Mucosa of stomach (tissue), 1 donor: ENCODE measurements around the gene THOP1.
"Not testable (repeated sequence)": the region's sequence is repeated elsewhere in the genome, so short reads cannot be mapped to it uniquely, and the experiment has no call there.

Experiments
- H3K27me3 ChIP-seq: one replicate; pipeline ENCODE4 v1.7.0; 2013; ENCODE audit warnings: mild to moderate bottlenecking, low read length; ENCODE audit not compliant: control insufficient read depth, insufficient read depth
- H3K36me3 ChIP-seq: one replicate; pipeline ENCODE4 v1.7.0; 2013; ENCODE audit warnings: low read length; ENCODE audit not compliant: control insufficient read depth, insufficient read depth
- H3K4me1 ChIP-seq: one replicate; pipeline ENCODE4 v1.7.0; 2013; ENCODE audit warnings: mild to moderate bottlenecking, low read length; ENCODE audit not compliant: control insufficient read depth, insufficient read depth
- H3K4me3 ChIP-seq: one replicate; pipeline ENCODE4 v1.7.0; 2013; ENCODE audit warnings: low read length
- H3K9ac ChIP-seq: one replicate; pipeline ENCODE4 v1.7.0; 2013; ENCODE audit warnings: mild to moderate bottlenecking, low read length, moderate library complexity
- H3K9me3 ChIP-seq: one replicate; pipeline ENCODE4 v1.7.0; 2013; ENCODE audit warnings: mild to moderate bottlenecking, low read length, moderate library complexity; ENCODE audit not compliant: control insufficient read depth
- donor health status: Pancreatic carcinoma.

Gene THOP1

DNA sequence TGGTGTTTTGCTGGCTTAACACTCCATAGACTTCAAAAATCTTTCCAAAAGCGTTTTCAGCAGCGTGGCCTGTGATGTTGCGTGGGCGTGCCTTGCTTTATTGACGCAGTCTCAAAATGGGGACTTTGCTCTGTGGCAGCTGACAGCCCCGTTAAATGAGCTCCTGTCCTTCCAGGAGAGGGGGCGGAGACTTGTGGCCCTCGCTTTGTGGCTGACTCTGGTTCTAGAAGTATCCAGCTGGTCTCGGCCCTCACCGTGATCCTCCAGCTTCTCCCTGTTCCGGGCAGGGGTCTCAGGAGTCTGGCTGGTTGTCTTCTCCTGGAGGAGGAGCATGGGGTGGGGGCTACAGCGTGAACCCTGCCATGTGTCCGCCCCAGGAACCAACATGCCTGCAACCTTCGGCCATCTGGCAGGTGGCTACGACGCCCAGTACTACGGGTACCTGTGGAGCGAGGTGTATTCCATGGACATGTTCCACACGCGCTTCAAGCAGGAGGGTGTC, 26.0 kb downstream of the THOP1 start:
- H3K9ac ChIP-seq = no peak overlapping the region
- no peaks in the 10 kb centered on the region for H3K4me1 ChIP-seq
- H3K36me3 ChIP-seq = no peaks in the 10 kb centered on the region
- no peak overlapping the region for H3K4me3 ChIP-seq
- H3K27me3 ChIP-seq = no peaks in the 10 kb centered on the region
- no peaks in the 10 kb centered on the region for H3K9me3 ChIP-seq

DNA sequence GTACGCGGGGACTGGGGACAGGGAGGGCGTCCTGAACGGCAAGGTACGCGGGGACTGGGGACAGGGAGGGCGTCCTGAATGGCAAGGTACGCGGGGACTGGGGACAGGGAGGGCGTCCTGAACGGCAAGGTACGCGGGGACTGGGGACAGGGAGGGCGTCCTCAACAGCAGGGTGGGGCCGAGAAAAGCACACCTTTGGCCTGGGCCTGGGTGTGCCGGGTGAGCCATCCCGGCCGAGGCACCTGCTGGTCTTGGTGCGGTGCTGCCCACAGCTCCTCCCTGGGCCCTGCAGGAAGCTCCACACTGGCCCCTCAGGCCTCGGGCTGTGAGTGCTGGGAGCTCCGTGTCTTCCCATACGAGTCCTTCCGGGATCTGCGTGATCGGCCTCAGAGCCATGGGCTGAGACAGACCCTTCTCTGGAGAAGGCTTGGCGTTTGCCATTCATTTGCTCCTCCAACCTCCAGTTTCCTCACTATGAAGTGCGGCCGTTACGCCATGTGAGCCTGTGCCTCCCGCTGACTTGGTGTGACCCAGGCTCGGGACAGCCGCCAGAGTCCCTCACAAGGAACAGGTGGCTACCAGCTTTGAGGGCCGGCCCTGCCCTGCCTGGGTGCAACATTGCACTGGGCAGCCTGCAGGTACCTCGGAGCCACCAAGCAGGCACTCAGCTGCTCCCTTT, 26.6 kb downstream of the THOP1 start:
- H3K36me3 ChIP-seq = no peaks in the 10 kb centered on the region
- no peaks in the 10 kb centered on the region for H3K4me1 ChIP-seq
- no peak overlapping the region for H3K4me3 ChIP-seq
- H3K27me3 ChIP-seq = no peaks in the 10 kb centered on the region
- H3K9ac ChIP-seq = no peak overlapping the region
- H3K9me3 ChIP-seq = no peaks in the 10 kb centered on the region

DNA sequence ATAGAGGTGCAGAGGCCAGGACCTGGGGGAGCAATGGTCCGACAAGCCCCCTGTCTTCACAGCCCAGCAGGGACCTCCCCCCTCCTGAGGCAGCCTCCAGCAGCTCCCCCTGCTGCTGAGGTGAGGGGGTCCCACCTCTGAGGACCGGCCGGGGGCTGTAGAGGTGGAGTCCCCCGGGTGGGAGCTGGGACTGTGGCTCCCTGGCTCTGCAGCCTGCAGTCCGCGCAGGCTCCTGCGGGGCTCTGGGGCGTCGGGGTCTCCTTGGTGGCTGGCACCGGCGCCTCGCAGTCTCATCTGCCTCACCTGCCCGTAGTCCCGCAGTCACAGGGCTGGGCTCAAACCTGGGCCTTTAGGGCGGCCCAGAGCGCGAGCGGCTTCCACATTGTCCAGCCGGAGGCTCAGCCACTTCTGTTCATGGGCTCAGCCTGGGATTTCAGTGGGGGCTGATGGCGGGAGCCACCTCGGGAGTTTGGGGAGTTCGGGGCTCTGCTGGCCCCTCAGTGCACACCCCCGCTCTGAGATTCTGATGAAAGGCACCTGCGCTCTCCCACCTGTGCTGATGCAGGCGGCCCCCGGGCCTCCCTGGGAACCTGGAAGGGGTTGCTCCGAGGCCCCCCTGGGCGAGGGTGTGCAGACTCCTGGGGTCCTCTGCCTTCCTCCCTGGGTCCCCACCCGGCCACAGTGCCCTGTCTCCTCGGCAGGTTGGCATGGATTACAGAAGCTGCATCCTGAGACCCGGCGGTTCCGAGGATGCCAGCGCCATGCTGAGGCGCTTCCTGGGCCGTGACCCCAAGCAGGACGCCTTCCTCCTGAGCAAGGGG, 27.3 kb downstream of the THOP1 start:
- H3K27me3 ChIP-seq = no peaks in the 10 kb centered on the region
- no peak overlapping the region for H3K9ac ChIP-seq
- no peaks in the 10 kb centered on the region for H3K36me3 ChIP-seq

DNA sequence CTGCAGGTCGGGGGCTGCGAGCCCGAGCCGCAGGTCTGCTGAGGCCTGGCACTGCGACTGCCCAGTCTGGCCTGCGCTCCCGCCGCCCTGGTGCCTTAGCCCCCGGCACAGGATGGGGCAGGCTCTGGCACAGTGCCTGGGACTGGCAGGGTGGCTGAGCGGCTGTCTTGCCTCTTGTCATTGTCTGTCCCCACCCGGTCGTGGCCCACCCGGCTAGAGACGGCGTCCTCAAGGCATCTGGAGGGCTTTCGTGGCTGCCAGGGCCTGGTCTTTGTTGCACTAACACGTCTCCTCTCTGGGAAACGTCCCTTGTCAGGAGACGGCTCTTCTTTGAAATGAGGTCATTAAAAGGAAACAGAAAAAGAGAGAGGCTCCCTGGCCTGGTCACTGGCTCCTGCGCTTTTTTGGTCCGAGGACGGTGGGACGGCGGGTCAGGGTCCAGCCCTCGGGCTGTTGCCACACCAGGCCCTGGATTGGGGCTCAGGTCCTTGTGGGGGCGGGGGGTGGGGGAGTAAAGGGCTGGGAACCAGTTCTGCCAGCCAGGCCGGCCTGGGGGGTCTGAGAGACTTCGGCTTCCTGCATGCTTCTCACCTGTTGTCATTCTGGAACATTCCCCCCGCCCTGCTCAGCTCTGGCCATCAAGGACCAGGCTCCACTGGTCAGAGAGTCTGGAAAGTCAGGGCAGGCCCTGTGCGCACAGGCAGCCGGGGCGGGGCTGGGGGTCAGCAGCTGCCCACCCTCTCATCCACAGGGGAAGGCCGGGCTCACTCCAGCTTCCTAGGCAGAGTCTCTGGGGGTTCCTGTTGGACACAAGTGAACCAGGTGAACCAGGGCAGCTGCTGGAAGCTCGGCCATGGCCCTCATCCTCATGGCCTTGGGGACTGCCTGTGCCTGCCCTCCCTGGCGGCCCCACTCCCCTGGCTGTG, 28.2 kb downstream of the THOP1 start:
- H3K36me3 ChIP-seq = no peaks in the 10 kb centered on the region
- H3K9ac ChIP-seq = no peak overlapping the region
- no peaks in the 10 kb centered on the region for H3K27me3 ChIP-seq
- H3K4me3 ChIP-seq = no peak overlapping the region
- H3K4me1 ChIP-seq = no peaks in the 10 kb centered on the region
- no peaks in the 10 kb centered on the region for H3K9me3 ChIP-seq

More for the DNA sequence above, 27.3 kb downstream of the THOP1 start:
- Histone ChIP-seq H3K4me3 (no peak overlapping the region), H3K9me3 (no peaks in the 10 kb centered on the region), H3K4me1 (no peaks in the 10 kb centered on the region)

DNA sequence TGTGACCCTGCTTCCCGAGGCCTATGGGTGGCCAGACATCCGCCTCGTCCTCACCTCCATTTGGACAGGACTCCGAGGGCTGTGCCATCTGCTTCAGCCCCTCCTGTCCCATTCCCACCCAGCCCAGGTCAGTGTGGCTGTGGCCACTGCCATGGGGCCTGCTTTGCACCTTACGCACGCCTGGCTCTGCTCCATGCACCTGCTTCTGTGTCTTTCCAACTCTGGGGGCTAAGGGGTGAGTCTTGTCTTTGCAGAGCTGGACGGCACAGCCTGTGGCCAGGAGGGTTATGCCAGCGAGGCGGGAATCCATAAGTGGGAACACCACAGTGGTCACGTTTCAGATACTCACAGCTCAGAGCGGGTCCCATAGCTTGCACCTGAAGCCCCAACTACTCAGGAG, 29.1 kb downstream of the THOP1 start:
- Histone ChIP-seq H3K36me3 (no peaks in the 10 kb centered on the region), H3K9ac (no peak overlapping the region), H3K27me3 (no peaks in the 10 kb centered on the region), H3K4me3 (no peak overlapping the region), H3K4me1 (no peaks in the 10 kb centered on the region), H3K9me3 (no peaks in the 10 kb centered on the region)

GRCh38 chr19:2815191-2815614, 29.9 kb downstream of the THOP1 start:
- no peaks in the 10 kb centered on the region for H3K36me3 ChIP-seq
- H3K9me3 ChIP-seq = no peaks in the 10 kb centered on the region
- H3K9ac ChIP-seq = no peak overlapping the region
- H3K27me3 ChIP-seq = no peaks in the 10 kb centered on the region
- no peaks in the 10 kb centered on the region for H3K4me1 ChIP-seq
- H3K4me3 ChIP-seq = no peak overlapping the region

DNA sequence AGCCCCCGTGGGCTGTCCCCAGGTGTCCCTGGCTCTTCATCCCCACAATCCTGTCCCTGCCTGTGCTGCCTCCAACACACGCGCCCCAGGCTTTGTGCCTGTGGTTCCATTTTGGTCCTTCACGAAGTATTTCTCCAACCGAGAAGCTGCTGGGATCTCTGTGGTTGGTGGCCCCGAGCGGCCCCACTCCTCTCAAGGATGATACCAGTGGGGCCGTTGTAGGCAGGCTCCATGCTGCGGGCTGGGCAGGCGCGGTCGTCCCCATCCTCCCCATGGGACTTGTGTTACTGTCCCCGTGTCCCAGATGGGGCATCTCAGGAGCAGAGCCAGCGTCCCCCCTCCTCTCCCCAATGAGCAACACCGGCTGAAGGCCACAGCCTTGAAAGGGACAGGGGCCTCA, 30.6 kb downstream of the THOP1 start:
- Histone ChIP-seq H3K4me3 (no peak overlapping the region), H3K9ac (no peak overlapping the region)

GRCh38 chr19:2816641-2817040, 31.3 kb downstream of the THOP1 start:
- H3K9me3 ChIP-seq = no peaks in the 10 kb centered on the region

More for the DNA sequence above, 30.6 kb downstream of the THOP1 start:
- H3K27me3 ChIP-seq = no peaks in the 10 kb centered on the region
- no peaks in the 10 kb centered on the region for H3K9me3 ChIP-seq
- H3K4me1 ChIP-seq = no peaks in the 10 kb centered on the region
- H3K36me3 ChIP-seq = no peaks in the 10 kb centered on the region

GRCh38 chr19:2817237-2817829, 32.0 kb downstream of the THOP1 start:
- H3K27me3 ChIP-seq = not testable (repeated sequence)

More at GRCh38 chr19:2816641-2817040, 31.3 kb downstream of the THOP1 start:
- Histone ChIP-seq H3K4me1 (no peaks in the 10 kb centered on the region), H3K27me3 (no peaks in the 10 kb centered on the region), H3K4me3 (no peak overlapping the region), H3K36me3 (no peaks in the 10 kb centered on the region), H3K9ac (no peak overlapping the region)

GRCh38 chr19:2819540-2820111, 34.3 kb downstream of the THOP1 start, which contains the start of gene ZNF554:
ZNF554 (plus strand) TSS chr19:2819868; CDS start chr19:2820072, 204 bp downstream.
- no peaks in the 10 kb centered on the region for H3K9me3 ChIP-seq
- H3K36me3 ChIP-seq = no peaks in the 10 kb centered on the region

More at GRCh38 chr19:2817237-2817829, 32.0 kb downstream of the THOP1 start:
- H3K4me3 ChIP-seq, H3K9me3 ChIP-seq, H3K36me3 ChIP-seq, H3K4me1 ChIP-seq, H3K9ac ChIP-seq: not testable (repeated sequence)

DNA sequence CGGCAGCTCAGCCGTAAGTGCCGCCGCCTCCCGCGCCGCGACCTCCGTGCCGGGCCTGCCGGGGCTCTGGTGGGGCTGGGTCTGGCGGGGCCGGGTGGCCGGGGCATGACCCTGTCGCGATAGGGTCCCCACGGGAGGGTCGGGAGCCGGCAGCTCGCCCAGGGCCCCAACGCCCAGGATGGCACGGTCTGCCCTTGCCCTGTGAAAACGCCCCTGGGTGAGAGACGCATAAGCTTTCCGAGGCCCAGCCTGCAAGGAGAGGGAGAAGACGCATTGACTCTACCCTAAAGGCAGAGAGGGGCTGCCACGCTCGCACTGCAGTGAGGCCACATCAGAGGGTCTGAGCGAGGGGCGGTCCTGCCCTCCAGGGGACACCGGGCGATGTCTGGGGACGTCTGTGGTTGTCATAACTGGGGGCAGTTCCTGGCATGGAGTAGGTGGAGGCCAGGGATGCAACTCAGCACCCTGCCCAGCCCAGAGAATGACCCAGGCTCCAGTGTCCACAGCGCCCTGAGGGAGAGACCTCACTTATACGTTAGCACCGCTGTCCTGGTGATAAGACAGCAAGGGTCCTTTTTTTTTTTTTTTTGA, 34.9 kb downstream of the THOP1 start:
- Histone ChIP-seq H3K9me3 (no peaks in the 10 kb centered on the region), H3K27me3 (no peaks in the 10 kb centered on the region), H3K9ac (peak overlapping the region; percentile 79), H3K4me1 (no peaks in the 10 kb centered on the region), H3K36me3 (no peaks in the 10 kb centered on the region), H3K4me3 (peak overlapping the region; percentile 60)

More at GRCh38 chr19:2819540-2820111, 34.3 kb downstream of the THOP1 start, which contains the start of gene ZNF554:
- Histone ChIP-seq H3K4me1 (no peaks in the 10 kb centered on the region), H3K9ac (peak within 1 kb of the TSS; percentile 79), H3K27me3 (no peaks in the 10 kb centered on the region), H3K4me3 (peak within 1 kb of the TSS; percentile 60)
